Activated CD4-positive, alpha-beta T cell treated with anti-CD3 and anti-CD28 coated beads, Interleukin-2, amount 50 U/mL, for 1 hour (primary cell): ENCODE data around the gene GNA12.
A peak's percentile ranks its signal among the peaks of the same experiment; 100 is the strongest.

Experiments
- DNase-seq: peaks from one replicate; pipeline ENCODE4 v3.0.0-alpha.2; 2020

GNA12 gene

GRCh38 chr7:2844153-2845033, at the start of gene GNA12:
Gene GNA12, minus strand, starts transcription at chr7:2844308. Its CDS starts 147 bp downstream, at chr7:2844161.
- DNase-seq = peak; percentile 98

- DNase-seq = no peak
Measured at GRCh38 chr7:2893411-2893861, 49.3 kb upstream of the GNA12 start.

GRCh38 chr7:2892549-2892948, 48.4 kb upstream of the GNA12 start:
- DNase-seq = no peak

- no peak for DNase-seq
Measured at GRCh38 chr7:2887816-2888215, 43.7 kb upstream of the GNA12 start.

- DNase-seq = peak; percentile 45
Measured at GRCh38 chr7:2886900-2887299, 42.8 kb upstream of the GNA12 start.

- DNase-seq = no peak
Measured at GRCh38 chr7:2886391-2886790, 42.3 kb upstream of the GNA12 start.

GRCh38 chr7:2884161-2884560, 40.1 kb upstream of the GNA12 start:
- no peak for DNase-seq

GRCh38 chr7:2883101-2883500, 39.0 kb upstream of the GNA12 start:
- DNase-seq = no peak

- no peak for DNase-seq
Measured at GRCh38 chr7:2882111-2882510, 38.0 kb upstream of the GNA12 start.

GRCh38 chr7:2880874-2881533, 36.9 kb upstream of the GNA12 start:
- no peak for DNase-seq

- no peak for DNase-seq
Measured at GRCh38 chr7:2880051-2880450, 35.9 kb upstream of the GNA12 start.

- DNase-seq = no peak
Measured at GRCh38 chr7:2879354-2879753, 35.2 kb upstream of the GNA12 start.

- DNase-seq = no peak
Measured at GRCh38 chr7:2878306-2878705, 34.2 kb upstream of the GNA12 start.

GRCh38 chr7:2876031-2876731, 32.1 kb upstream of the GNA12 start:
- no peak for DNase-seq

- DNase-seq = no peak
Measured at GRCh38 chr7:2873686-2874551, 29.8 kb upstream of the GNA12 start.

- DNase-seq = no peak
Measured at GRCh38 chr7:2873146-2873545, 29.0 kb upstream of the GNA12 start.

GRCh38 chr7:2872296-2872874, 28.3 kb upstream of the GNA12 start:
- DNase-seq = no peak

GRCh38 chr7:2870471-2870931, 26.4 kb upstream of the GNA12 start:
- peak; percentile 42 for DNase-seq

GRCh38 chr7:2869981-2870380, 25.9 kb upstream of the GNA12 start:
- no peak for DNase-seq

- no peak for DNase-seq
Measured at GRCh38 chr7:2866601-2867000, 22.5 kb upstream of the GNA12 start.

- DNase-seq = peak; percentile 73
Measured at GRCh38 chr7:2864999-2865670, 21.0 kb upstream of the GNA12 start.
